ENCODE data around the gene EIF3B.
"Not testable (repeated sequence)": the region's sequence is repeated elsewhere in the genome, so short reads cannot be mapped to it uniquely, and the experiment has no call there.

EIF3B gene

GRCh38 chr7:2403718-2404648, 49.4 kb downstream of the EIF3B start:
- peak; percentile 30 to 40 for DNase-seq

GRCh38 chr7:2404714-2405119, 50.1 kb downstream of the EIF3B start:
- DNase-seq: no peak

GRCh38 chr7:2405201-2405600, 50.6 kb downstream of the EIF3B start:
- no peak for DNase-seq

- peak; percentile 64 to 74 for DNase-seq
These were observed 51.1 kb downstream of the EIF3B start for GRCh38 chr7:2405601-2406345.

GRCh38 chr7:2409745-2410414, 55.3 kb downstream of the EIF3B start:
- no peak for DNase-seq

- no peak for DNase-seq
These were observed 56.4 kb downstream of the EIF3B start for GRCh38 chr7:2411049-2411448.

- no peak for DNase-seq
These were observed 57.4 kb downstream of the EIF3B start for GRCh38 chr7:2411815-2412586.

GRCh38 chr7:2412587-2413201, 58.1 kb downstream of the EIF3B start:
- DNase-seq: no peak

GRCh38 chr7:2416063-2416462, 61.4 kb downstream of the EIF3B start:
- no peak for DNase-seq

- no peak for DNase-seq
These were observed 62.0 kb downstream of the EIF3B start for GRCh38 chr7:2416650-2417049.

GRCh38 chr7:2417178-2417577, 62.6 kb downstream of the EIF3B start:
- DNase-seq: not testable (repeated sequence)

- DNase-seq: peak; percentile 50
These were observed 63.4 kb downstream of the EIF3B start for GRCh38 chr7:2417981-2418481.

- no peak for DNase-seq
These were observed 65.7 kb downstream of the EIF3B start for GRCh38 chr7:2420216-2420933.

GRCh38 chr7:2421943-2422310, 67.3 kb downstream of the EIF3B start:
- no peak for DNase-seq

- no peak for DNase-seq
These were observed 71.1 kb downstream of the EIF3B start for GRCh38 chr7:2425749-2426148.
